OCI-LY3 (cell line): ENCODE measurements around the gene CHST12.

ENCODE experiments used
- EZH2phosphoT487 ChIP-seq: fragments of 200-600 bp; shearing (Covaris generic); IDR thresholded peaks from 2 replicates; pipeline ENCODE4 v1.6.1; 2018; ENCODE audit warnings: antibody characterized with exemption, mixed run types, low read depth
- TF ChIP-seq, protein P1 (sequence below): fragments of 200-600, 300-600 bp; sonication (generic); IDR thresholded peaks from 2 replicates; pipeline ENCODE4 v1.5.1; 2014; ENCODE audit warnings: antibody characterized with exemption, low read length, low read depth

DNA sequence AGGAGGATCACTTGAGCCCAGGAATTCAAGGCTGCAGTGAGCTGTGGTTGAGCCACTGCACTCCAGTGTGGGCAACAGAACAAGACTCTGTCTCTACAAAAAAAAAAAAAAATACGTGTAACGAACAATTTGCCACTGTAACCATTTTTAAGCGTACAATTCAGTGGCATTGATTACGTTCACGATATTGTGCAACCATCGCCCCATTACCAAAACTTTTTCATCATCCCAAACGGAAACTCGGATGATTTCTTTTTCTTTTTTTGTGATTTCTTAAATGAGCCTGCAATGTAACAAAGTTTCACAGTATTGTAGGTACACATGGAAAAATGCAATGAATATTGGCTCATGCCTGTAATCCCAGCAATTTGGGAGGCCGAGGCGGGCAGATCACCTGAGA, 63.3 kb downstream of the CHST12 start:
- TF ChIP-seq, protein P1, sequence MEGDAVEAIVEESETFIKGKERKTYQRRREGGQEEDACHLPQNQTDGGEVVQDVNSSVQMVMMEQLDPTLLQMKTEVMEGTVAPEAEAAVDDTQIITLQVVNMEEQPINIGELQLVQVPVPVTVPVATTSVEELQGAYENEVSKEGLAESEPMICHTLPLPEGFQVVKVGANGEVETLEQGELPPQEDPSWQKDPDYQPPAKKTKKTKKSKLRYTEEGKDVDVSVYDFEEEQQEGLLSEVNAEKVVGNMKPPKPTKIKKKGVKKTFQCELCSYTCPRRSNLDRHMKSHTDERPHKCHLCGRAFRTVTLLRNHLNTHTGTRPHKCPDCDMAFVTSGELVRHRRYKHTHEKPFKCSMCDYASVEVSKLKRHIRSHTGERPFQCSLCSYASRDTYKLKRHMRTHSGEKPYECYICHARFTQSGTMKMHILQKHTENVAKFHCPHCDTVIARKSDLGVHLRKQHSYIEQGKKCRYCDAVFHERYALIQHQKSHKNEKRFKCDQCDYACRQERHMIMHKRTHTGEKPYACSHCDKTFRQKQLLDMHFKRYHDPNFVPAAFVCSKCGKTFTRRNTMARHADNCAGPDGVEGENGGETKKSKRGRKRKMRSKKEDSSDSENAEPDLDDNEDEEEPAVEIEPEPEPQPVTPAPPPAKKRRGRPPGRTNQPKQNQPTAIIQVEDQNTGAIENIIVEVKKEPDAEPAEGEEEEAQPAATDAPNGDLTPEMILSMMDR, result no peak
- no peak for TF ChIP-seq EZH2phosphoT487
